OCI-LY7 (cell line): Measurements from ENCODE around the gene PTRHD1. TPM values are rescaled to one million over a fixed set of nuclear protein-coding genes. Genes with fewer than 3 reads are reported as not detected.
A peak's percentile ranks its signal among the peaks of the same experiment; 100 is the strongest.

ENCODE experiments used
- BruUV-seq: library from RNA; stranded (reverse); fragments of 400-500 nt; replicated peaks from 2 replicates; lab custom pipeline; 2021; lab: Mats Ljungman, UMichigan
- CTCF ChIA-PET: fragments of 300-600 bp; sonication (Branson Sonifier 250); formaldehyde crosslinking; loops from one replicate; lab custom pipeline; 2022; ENCODE audit warnings: antibody characterized with exemption; ENCODE audit not compliant: unreplicated experiment; lab: Charles Lee
- POLR2A ChIA-PET: fragments of 300-600 bp; sonication (Branson Sonifier 250); formaldehyde crosslinking; loops from one replicate; lab custom pipeline; 2022; ENCODE audit warnings: antibody characterized with exemption; lab: Charles Lee
- DNase-seq: peaks from one replicate; pipeline ENCODE4 v3.0.0-alpha.2; 2015; ENCODE audit warnings: low spot score
- H2AFZ ChIP-seq: fragments of 200-600 bp; sonication (generic), shearing (Covaris generic); 2 replicates; pipeline ENCODE4 v1.6.1; 2014; ENCODE audit warnings: mild to moderate bottlenecking, antibody characterized with exemption, low read length, moderate library complexity
- H3K27ac ChIP-seq: fragments of 200-600 bp; sonication (generic); 2 replicates; pipeline ENCODE4 v1.5.1; 2014; ENCODE audit warnings: mixed run types, low read depth, mild to moderate bottlenecking, moderate library complexity, low read length, inconsistent platforms; ENCODE audit not compliant: poor library complexity, severe bottlenecking
- H3K36me3 ChIP-seq: fragments of 200-600 bp; sonication (generic); 2 replicates; pipeline ENCODE4 v1.6.1; 2014; ENCODE audit warnings: mild to moderate bottlenecking, antibody characterized with exemption, low read length, moderate library complexity, mixed read lengths; ENCODE audit not compliant: insufficient read depth
- H3K4me1 ChIP-seq: fragments of 200-600 bp; sonication (generic); 2 replicates; pipeline ENCODE4 v1.5.1; 2014; ENCODE audit warnings: mild to moderate bottlenecking, low read length; ENCODE audit not compliant: insufficient read depth, poor library complexity, severe bottlenecking
- H3K4me2 ChIP-seq: fragments of 200-600 bp; sonication (generic); 2 replicates; pipeline ENCODE4 v1.6.1; 2014; ENCODE audit warnings: mild to moderate bottlenecking, low read length
- H3K4me3 ChIP-seq: fragments of 200-600 bp; sonication (generic); 2 replicates; pipeline ENCODE4 v1.5.1; 2014; ENCODE audit warnings: mild to moderate bottlenecking, low read depth, low read length; ENCODE audit not compliant: poor library complexity, severe bottlenecking
- H3K79me2 ChIP-seq: fragments of 200-600 bp; sonication (generic); 2 replicates; pipeline ENCODE4 v1.6.1; 2016; ENCODE audit warnings: low read depth, mild to moderate bottlenecking, low read length, moderate library complexity, mixed read lengths; ENCODE audit not compliant: insufficient read depth
- H3K9me2 ChIP-seq: fragments of 200-600 bp; sonication (generic); 2 replicates; pipeline ENCODE4 v1.6.1; 2016; ENCODE audit warnings: mild to moderate bottlenecking, low read length, mixed read lengths; ENCODE audit not compliant: insufficient read depth
- H3K9me3 ChIP-seq: fragments of 200-600 bp; sonication (generic); 2 replicates; pipeline ENCODE4 v1.6.1; 2014; ENCODE audit warnings: mild to moderate bottlenecking, mixed run types, low read length, mixed read lengths
- H4K20me1 ChIP-seq: fragments of 200-600 bp; sonication (generic); 2 replicates; pipeline ENCODE4 v1.6.1; 2014; ENCODE audit warnings: mild to moderate bottlenecking, antibody characterized with exemption, low read length, moderate library complexity, mixed read lengths; ENCODE audit not compliant: insufficient read depth
- EZH2phosphoT487 ChIP-seq: fragments of 200-600 bp; sonication (generic); IDR thresholded peaks from 2 replicates; pipeline ENCODE4 v1.6.1; 2018; ENCODE audit warnings: low read depth, borderline replicate concordance, mild to moderate bottlenecking, mixed run types, antibody characterized with exemption, low read length, moderate library complexity, mixed read lengths
- intact Hi-C: fragments of 100-400 bp; cut with micrococcal nuclease; formaldehyde crosslinking; loops from one replicate; pipeline ENCODE4 v1.10.0; 2022; ENCODE audit not compliant: unreplicated experiment
- total RNA-seq, 2 experiments: library from RNA; depleted of rRNA in 1 of 2; stranded (reverse); fragments of >200 nt in 1 of 2; shearing (Covaris generic) in 1 of 2; gene quantifications; 2 replicates each; pipeline ENCODE4 v1.2.3, GENCODE V29; 2014 to 2022
- TF ChIP-seq, protein P1 (sequence below): fragments of 200-600 bp; sonication (generic); conservative IDR thresholded peaks from 2 replicates; pipeline ENCODE4 v1.5.1; 2014; ENCODE audit warnings: mild to moderate bottlenecking, antibody characterized with exemption, low read length, moderate library complexity, mixed read lengths

The PTRHD1 gene
- total RNA-seq, 2 experiments from 2014 or later = 43.9 to 55.0 TPM

DNA sequence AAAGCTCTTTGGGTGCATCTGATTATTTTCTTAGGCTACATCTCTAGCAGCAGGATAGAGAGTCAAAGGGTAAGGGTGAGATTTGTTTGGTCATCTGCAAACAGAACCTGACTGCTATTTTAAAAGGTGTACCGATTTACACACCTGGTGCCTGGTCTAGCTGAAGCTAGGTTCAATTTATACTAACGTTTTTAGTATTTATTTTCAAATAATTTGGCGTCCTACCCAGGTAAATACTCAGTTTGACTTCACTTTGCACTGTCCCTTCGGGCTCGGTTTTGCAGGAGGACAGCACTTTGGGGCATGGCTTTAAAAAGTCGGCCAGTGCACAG lies 683 bp downstream of the PTRHD1 start:
- Histone ChIP-seq H3K27ac (peak overlapping the region; percentile 82), H2AFZ (peak overlapping the region; percentile 77), H3K36me3 (peaks cover 33% of the 10 kb centered on the region), H3K9me3 (no peaks in the 10 kb centered on the region), H3K4me2 (peak overlapping the region; percentile 90), H3K4me3 (peak overlapping the region; percentile 91), H3K79me2 (peaks cover 57% of the 10 kb centered on the region), H3K9me2 (no peaks in the 10 kb centered on the region), H3K4me1 (peaks cover 30% of the 10 kb centered on the region), H4K20me1 (peaks cover 6% of the 10 kb centered on the region; the same call in 1 of the 2 replicates)
- ChIA-PET CTCF (no interaction called here), POLR2A (interaction anchor here (0.7 to 1.7 kb wide), 9 partner anchors 13 to 180 kb away, joined by 3 to 6 read pairs (median 4); no protein-coding TSS in a partner anchor)
- TF ChIP-seq, protein P1, sequence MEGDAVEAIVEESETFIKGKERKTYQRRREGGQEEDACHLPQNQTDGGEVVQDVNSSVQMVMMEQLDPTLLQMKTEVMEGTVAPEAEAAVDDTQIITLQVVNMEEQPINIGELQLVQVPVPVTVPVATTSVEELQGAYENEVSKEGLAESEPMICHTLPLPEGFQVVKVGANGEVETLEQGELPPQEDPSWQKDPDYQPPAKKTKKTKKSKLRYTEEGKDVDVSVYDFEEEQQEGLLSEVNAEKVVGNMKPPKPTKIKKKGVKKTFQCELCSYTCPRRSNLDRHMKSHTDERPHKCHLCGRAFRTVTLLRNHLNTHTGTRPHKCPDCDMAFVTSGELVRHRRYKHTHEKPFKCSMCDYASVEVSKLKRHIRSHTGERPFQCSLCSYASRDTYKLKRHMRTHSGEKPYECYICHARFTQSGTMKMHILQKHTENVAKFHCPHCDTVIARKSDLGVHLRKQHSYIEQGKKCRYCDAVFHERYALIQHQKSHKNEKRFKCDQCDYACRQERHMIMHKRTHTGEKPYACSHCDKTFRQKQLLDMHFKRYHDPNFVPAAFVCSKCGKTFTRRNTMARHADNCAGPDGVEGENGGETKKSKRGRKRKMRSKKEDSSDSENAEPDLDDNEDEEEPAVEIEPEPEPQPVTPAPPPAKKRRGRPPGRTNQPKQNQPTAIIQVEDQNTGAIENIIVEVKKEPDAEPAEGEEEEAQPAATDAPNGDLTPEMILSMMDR = no peak; the same call in 1 of the 2 replicates
- TF ChIP-seq EZH2phosphoT487 = no peak
- BruUV-seq = TSS peak; percentile 90
- intact Hi-C loops = loop anchor here (2.0 to 5.0 kb wide), 2 partner anchors 180 to 300 kb away; partner anchors contain the start of gene NCOA1
- no peak for DNase-seq

DNA sequence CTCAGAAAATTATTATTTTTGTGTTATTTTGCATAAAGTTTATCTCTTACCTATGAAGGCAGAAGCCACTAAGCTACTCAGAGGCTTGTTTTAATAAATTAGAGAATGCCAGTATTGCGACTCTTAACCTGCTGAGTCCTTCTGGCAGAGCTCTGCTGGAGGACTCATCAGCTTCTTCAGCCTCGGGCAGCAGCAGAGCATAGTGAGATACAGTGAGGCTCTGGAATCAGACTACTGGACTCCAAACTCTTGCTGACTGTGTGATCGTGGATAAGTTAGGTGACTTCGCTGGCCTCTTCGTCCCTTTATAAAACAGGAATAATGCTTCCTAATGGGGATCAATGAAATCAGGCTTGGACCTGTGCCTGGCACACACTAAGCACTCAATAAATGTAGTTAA lies 1.7 kb downstream of the PTRHD1 start:
- ChIA-PET CTCF (interaction anchor here (0.6 kb wide), 1 partner anchor 775 kb away, joined by 4 read pairs; no protein-coding TSS in a partner anchor), POLR2A (no interaction called here)
- Histone ChIP-seq H3K27ac (no peak overlapping the region), H2AFZ (peak overlapping the region; percentile 77; the same call in 1 of the 2 replicates), H3K9me2 (no peaks in the 10 kb centered on the region), H3K9me3 (no peaks in the 10 kb centered on the region), H3K4me2 (peak overlapping the region; percentile 90), H3K4me1 (peaks cover 30% of the 10 kb centered on the region), H3K79me2 (peaks cover 47% of the 10 kb centered on the region), H4K20me1 (peaks cover 6% of the 10 kb centered on the region; the same call in 1 of the 2 replicates), H3K4me3 (peak overlapping the region; percentile 91), H3K36me3 (peaks cover 23% of the 10 kb centered on the region)
- TF ChIP-seq, protein P1 = no peak
- no peak for TF ChIP-seq EZH2phosphoT487
- intact Hi-C loops = loop anchor here (5.0 kb wide), 1 partner anchor 299 kb away; the partner anchor contains the start of gene NCOA1
- no peak for DNase-seq
- no TSS peak for BruUV-seq

DNA sequence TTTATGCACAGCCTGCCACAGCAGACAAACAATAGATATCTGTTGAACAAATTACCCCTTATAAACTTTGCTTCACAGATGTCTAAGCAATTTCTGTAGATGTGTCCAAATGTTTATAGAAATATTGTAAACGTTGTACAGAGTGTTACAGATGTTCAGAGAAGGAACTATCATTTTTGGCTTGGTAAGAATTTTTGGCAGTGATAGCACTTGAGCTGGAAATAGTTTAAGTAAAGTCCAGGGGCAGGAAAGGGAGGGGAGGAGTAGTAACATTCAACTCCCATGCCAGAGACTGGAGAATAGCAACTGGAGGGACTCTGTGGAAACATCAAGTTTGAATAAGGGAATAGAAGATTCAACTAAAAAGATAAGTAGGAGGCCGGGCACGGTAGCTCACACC lies 4.4 kb downstream of the PTRHD1 start:
- H3K9me3 ChIP-seq = peaks cover 12% of the 10 kb centered on the region; the same call in 1 of the 2 replicates
- no TSS peak for BruUV-seq

More for the DNA sequence above, 4.4 kb downstream of the PTRHD1 start:
- POLR2A ChIA-PET = no interaction called here
- Histone ChIP-seq H3K79me2 (peaks cover 20% of the 10 kb centered on the region), H3K9me2 (no peaks in the 10 kb centered on the region), H3K36me3 (peaks cover 3% of the 10 kb centered on the region; the same call in 1 of the 2 replicates), H2AFZ (no peak overlapping the region), H3K4me3 (no peak overlapping the region), H3K4me2 (no peak overlapping the region), H3K27ac (no peak overlapping the region), H3K4me1 (peaks cover 34% of the 10 kb centered on the region), H4K20me1 (no peaks in the 10 kb centered on the region)
- no peak for DNase-seq
- CTCF ChIA-PET = no interaction called here
- TF ChIP-seq, protein P1 = no peak
- no peak for TF ChIP-seq EZH2phosphoT487
- intact Hi-C loops = no loop called here
